AG08396 (cell line): ENCODE measurements around the gene RPGRIP1L.

ENCODE experiments used
- DNase-seq: peaks from one replicate; pipeline ENCODE4 v3.0.0; 2012; ENCODE audit warnings: low spot score, mixed read lengths

RPGRIP1L gene

DNA sequence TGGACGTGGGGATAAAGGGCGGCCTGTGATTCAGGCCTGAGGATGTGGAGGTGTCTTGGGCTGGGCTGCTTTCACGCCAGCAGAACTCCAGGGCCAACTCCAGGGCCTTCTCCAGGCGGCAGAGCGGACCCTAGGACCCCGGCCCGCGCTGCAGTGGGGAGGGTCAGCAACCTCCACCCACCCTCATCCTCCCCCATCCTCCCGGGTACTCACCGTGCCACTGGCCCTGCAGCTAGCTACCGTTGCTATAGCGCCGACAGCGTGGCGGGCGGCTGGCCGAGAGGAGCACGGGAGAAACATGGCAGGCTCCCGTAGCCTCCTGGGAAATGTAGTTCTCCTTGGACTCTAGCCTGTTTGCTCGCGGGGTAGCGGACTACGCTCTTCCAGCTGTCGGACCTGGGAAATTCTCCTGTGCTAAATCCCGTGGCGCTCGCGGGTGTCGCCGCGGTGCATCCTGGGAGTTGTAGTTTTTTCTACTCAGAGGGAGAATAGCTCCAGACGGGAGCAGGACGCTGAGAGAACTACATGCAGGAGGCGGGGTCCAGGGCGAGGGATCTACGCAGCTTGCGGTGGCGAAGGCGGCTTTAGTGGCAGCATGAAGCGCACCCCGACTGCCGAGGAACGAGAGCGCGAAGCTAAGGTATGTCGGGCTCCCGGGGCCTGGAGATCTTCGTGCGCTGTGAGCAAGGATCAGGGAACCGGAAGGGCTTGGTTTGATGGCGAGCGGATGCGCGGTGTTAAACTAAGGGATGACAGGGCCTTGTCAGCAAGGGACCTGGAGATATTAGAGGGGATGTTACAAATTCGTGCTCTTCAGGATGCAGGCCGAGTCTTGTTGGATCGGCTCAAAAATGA is at the start of gene RPGRIP1L, which contains the start of gene FTO:
Gene RPGRIP1L, minus strand, starts transcription at position 270 of the 855 bp plus-strand sequence. CDS start 3,136 bp downstream, outside the sequence.
Gene FTO, plus strand, starts transcription at position 567 of the 855 bp plus-strand sequence.
- peak; percentile 96 for DNase-seq

DNA sequence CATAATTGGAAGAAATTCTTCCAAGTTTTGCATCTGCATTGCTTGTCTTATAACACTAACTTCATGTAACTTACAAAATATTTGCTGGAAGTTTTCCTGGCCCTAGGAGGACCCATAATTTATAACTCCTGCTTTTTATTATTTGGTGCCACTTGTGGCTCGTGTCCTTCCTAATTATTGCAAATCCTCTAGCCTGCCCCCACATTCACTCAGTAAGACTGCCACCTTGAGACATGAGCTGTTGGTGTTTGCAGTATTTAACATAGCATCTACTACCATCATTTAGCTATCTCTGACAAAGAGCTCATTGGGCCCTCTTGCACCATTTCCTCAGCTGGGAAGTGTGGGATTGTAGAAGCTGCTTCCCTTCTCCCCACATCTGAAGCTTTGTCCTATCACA is 49.8 kb upstream of the RPGRIP1L start:
- no peak for DNase-seq

DNA sequence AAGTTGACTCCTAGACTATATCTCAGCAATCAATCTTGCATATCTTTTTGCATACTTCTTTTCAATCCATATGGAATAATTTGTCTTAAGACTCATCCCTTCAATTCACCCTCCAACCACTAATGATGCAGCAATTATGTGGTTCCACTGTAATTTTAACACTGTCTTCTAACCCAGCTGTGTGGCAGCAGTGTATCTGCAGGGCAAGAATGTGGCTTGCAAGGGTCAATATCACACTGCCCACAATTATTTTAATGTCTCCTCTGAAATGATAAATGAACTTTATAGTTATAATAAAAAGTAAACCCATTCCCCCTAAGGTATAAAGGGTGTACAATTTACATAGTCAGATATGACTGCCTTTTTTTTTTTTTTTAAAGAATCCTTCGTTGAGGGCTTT is 48.9 kb upstream of the RPGRIP1L start:
- no peak for DNase-seq

DNA sequence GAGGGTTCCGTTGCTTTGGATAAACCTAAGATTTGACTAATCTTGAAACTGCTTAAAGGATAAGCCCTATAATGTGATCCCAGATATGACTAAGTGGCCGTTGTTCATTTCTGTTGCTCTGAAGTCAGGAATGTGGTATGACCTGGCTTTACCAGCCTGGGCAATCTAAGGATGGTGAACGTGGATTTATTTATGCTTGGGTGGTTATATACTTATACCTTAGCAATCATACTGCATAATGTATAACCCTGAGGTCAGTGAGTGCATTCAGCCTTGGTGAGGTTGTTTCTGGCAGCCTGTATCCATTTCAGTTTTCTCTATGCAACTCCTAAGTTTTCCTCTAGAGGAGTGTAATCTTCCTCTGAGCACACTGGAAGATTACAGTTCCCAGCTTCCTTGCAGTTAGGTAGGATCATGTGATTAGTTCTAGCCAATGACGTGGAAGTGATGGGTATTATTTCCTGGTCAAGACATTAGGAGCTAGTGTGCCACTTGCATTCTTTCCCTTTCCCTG is 42.2 kb upstream of the RPGRIP1L start:
- no peak for DNase-seq

DNA sequence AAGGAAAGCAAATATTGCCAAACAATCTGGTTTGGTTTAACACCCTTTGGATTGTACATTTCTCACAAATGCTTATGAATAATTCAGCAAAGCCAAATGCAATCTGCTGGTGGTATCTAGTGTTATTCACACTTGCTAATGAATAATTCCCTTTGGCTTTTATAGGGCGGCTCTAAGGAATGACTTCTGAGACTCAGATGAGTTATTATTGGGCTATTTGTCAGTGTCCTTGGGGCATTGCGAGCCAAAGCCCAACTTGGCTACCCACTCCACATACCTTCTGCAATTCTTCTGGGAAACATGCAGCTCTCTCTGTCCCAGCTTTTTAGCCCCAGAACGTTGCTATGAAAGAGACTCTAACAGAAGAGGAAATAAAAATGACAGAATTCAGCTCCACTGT is 41.4 kb upstream of the RPGRIP1L start:
- no peak for DNase-seq

DNA sequence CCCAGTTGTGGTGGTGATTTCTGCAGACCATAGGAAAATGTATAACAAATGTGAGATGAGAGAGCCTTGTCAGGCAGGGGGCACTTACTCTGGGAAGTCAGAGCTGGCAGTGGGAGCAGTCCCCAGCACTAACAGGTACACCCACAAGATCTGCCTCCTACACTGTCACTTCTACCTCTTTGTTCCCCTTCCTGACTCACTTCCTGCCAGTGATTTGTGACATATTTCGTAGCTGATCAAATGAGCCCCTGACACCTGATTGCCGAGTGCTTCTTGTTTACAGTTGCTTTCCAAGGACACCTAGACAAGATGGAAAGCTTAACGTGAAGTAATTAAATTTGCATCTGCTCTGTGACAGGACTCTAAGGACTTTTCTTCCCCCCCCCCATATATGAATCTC is 40.8 kb upstream of the RPGRIP1L start:
- DNase-seq, result no peak

DNA sequence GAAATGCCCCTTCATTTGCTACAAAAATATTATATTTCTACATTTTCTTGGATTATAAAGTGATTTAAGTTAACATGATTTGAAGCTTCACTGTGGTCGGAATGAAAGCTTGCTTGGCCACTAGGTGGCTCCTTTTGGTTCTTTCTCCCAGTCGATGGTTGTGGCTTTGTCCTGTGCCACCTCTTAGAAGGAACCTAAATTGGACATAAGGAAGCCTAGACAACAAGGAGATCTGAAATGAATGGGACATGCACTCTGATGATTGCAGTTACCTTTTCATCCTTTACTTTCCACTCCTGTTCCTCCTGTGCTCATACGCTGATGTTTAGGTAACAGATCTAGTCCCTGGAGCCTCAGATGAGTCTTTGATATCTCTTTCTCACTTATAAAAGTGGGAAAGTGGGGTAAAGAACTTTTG is 39.5 kb upstream of the RPGRIP1L start:
- DNase-seq, result no peak

DNA sequence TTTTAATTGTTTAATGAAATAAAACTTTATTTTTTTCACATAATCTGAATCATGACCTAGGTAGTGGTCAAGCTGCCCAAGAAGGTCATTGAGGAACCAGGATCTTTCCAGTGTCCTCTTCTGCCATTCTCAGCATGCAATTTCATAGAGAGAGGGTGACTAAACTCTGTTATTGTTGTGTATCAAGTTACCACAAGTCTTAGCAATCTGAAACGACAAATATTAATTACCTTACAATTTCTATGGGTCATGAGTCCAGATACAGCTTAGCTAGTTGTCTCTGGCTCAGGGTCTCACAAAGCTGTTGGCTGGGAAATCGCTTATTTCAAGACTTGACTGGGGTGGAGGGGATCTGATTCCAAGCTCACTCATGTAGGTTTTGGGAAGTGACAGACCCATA is 37.9 kb upstream of the RPGRIP1L start:
- no peak for DNase-seq

DNA sequence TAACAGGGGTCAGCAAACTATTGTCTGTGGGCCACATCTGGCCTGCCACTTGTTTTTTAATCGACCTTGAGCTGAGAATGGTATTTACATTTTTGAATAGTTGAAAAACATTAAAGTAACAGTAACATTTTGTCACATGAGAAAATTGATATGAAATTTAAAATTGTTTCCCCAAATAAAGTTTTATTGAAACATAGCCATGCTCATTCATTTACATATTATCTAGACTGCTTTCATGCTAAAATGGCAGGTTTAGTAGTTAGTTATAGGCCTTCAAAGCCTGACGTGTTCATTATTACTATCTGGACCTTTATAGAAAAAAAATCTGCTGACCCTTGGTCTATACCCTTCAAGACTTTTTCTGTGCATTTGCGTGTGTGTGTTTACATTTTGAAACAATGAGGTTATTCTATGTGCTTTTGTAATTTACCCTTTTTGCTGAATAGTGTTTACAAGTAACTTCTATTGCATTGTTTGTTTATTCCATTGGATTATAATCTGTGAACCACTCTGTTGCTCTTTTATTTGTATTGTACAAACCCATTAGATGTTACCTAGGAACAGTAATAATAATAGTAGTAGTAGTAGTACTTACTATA is 37.4 kb upstream of the RPGRIP1L start:
- DNase-seq, result no peak

DNA sequence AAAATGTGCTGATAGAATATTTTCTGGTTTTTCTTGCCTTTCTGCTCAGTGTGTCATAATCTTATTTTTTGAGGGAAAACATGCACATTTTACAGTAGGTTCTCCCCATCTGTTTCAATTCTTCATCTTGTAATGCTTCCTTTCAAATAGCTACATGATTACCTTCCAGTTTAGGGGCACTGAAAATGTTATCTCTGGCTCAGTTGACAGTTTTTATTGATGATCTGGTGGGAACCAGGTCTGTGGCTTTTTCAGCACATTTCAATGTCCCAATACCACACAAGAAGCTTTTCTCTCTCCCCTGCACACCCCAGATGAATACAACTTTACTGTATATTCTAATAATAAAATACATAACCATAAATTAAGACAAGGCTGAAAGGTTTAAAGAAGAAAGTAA is 36.8 kb upstream of the RPGRIP1L start:
- no peak for DNase-seq

DNA sequence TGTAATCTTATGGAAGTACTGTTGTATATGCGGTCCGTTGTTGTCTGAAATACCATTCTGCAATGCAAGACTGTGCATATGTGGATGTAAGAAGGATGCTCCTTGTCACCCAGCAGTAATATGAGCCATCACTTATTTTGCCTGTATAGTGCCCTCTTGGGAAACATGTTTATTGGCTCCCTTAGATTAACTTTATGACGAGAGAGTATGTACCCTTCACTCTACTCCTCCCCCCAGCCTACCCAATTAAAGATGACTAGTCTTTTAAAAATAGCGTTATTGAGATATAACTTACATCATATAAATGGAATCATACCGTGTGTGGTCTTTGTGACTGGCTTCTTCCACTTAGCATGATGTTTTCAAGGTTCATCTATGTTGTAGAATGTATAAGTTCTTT is 33.9 kb upstream of the RPGRIP1L start:
- no peak for DNase-seq

DNA sequence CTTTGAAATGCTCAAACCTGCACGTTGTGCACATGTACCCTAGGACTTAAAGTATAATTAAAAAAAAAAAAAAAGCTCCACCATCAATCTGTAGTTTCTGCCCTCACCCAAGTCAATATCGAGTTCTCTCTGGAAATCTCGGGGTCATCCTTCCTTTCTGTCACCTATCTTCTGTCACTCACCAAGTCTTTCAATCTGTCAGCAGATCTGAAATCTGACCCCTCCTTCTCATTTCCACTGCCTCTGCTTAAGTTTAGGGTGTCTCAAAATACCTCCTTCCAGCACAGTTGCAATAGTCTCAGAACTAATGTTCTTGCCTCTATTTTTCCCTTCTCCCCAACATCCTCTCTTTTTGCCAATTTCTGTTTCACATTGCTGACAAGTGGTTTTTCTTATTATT is 32.6 kb upstream of the RPGRIP1L start:
- no peak for DNase-seq

DNA sequence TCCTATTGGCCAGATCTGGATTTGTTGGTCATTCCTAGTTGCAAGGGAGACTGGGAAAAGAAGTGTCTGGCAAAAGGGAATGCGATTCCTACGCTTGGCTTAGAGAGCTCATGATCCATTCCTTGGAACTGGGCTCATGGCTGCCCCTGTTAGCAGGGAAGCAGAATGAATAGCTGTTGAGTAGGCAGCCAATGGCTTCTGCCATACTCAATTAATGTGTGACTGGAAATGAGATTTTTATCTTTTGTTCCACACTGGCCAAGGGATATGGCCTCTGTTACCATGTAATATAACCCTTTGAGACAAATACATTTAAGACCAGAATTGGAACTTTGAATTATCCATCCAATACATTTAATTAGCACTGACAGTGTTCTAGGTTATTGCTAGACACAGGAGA is 31.2 kb upstream of the RPGRIP1L start:
- no peak for DNase-seq

DNA sequence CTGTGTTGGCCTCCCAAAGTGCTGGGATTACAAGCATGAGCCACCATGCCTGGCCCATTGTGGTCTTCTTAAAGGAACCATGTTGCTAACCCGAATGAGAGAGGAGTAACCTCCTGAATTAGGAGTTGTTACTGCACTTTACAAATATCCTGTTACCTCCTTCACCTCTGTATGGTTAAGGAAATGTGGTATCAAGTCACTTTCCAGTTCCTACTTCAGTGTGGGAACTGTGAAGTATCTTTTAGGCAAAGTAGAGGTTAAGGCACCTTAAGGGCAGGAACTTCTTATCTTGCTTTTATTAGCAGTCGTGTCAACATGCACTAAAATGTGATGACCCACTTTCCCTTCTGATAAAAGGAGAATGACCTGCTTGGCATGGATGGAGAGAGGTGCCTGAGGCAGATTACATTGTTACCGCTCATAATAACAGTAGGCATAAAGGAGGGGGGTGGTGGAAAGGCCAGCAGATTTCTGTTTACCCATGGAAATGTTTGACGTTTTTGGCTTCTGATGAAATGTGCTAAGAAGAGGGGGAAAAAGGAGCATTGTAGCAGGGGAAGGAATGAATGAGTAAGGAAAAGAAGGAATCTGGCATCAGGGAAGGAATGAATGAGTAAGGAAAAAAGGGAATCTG is 28.8 kb upstream of the RPGRIP1L start:
- no peak for DNase-seq

DNA sequence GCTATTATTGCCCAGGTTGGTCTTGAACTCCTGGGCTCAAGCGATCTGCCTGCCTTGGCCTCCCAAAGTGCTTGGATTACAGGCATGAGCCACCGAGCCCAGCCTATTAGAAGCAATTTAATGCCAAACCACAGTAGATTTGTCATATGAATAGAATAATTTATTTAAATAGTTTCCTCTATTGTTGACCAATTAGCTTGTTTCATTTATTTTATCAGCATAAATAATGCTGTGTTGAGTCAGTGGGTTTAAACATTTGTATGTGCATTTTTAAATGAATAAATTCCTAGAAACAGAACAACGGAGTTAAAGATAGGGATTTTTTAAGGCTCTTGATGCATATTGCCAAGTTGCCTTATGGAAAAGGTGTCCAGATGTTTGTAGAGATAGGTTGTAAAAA is 27.0 kb upstream of the RPGRIP1L start:
- no peak for DNase-seq

DNA sequence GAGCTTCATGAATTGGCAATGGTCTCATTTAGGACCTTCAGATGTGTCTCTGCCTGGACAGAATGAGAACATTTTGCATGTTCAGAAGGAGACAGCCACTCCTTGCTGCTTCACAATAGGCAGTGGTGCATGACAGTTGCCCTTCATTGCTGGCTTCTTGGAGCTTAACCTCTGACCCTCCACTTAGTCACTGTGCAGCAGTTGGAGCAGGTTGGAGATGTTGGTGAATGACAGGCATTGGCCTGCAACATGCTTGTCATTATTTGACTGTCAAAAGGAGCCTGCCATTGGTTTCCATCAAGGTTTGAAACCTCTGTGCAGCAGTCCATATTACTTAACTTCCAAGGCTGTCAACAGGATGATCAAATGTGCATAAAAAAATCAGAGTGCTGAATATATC is 23.0 kb upstream of the RPGRIP1L start:
- no peak for DNase-seq

DNA sequence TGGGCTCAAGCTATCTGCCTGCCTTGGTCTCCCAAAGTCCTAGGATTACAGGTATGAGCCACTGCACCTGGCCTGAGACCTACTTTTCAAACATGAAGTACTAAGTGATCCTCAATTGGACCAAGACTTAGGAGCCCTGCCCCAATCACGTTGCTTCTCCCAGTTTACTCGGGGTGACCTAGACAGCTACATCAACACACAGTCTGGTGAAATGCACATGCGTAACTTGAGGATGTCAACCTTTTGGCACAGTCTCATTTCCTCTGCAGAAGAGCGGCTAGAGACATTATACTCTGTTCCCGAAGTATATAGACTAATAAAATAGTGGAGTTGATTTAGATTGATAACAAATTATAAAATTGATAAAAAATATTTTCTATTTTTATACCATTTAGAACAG is 17.4 kb upstream of the RPGRIP1L start:
- no peak for DNase-seq

DNA sequence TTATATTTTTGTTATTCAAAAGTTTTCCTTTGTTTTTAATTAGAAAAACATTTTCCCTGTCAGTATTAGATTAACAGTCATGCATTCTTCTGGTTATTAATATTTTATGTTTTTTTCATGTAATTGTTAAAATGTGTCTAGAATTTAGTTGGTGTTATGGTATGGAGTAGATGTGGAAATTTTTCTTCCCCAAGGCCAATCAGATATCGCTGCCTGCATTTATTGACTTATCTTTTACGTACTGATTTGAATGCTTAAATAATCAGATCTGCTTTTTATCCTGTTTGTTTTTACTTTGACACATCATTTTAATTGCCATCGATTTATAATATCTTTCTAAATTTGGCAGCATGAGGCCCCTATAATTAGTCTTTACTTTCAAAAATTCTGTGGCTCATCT is 13.9 kb upstream of the RPGRIP1L start:
- DNase-seq, result no peak

DNA sequence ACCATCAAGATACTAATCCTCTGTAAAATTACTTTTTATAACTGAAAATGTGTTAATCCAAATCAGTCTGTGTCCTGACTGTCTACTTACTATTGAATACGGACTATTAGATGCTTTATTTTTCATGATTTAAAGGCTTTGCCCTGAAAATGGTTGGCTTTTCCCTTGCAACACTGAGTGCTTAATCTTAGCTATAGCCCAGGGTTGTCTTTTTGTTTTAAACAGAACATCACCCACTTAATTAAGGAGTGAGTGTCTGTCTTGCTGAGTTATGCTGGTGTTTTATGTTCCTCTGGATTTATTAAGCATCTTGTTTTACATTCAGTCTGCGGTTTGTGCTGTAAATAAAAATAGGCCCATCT is 11.3 kb upstream of the RPGRIP1L start:
- DNase-seq, result no peak

DNA sequence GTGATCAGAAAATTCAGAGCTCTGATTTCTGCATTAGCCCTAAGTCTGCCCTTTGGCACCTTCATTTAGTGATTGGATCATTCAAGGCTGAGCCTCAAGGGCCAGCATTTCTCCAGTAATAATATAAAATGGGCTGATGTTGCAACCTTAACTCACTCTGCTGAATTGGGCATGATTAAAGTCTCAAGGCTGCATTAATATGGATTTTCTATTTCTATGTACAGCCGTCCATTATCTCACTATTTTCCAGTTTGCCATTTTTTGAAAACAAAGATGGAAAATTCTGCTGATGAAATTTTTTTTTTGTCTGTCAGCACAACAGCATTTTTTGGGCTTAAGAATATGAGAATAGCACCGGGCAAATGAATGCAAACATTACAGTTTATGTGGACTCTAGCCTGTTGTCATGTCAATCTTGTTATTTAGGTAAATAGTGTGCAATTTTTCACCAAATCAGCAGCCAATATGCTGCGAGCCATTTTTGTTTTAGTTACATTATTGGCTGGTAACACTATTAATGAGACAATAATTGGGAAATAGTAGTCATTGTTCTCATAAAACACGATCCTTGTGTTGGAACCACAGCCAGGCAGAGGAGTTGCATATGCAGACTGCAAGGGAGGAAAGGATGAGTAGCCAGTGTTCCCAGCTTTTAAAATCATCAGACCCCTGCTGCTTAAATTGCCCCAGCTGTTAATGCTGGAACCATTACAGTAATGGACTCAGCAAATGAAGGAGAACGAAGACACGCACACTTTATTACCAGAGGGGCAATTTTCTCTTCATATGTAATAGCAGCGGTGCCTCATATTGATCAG is 10.8 kb upstream of the RPGRIP1L start:
- no peak for DNase-seq

DNA sequence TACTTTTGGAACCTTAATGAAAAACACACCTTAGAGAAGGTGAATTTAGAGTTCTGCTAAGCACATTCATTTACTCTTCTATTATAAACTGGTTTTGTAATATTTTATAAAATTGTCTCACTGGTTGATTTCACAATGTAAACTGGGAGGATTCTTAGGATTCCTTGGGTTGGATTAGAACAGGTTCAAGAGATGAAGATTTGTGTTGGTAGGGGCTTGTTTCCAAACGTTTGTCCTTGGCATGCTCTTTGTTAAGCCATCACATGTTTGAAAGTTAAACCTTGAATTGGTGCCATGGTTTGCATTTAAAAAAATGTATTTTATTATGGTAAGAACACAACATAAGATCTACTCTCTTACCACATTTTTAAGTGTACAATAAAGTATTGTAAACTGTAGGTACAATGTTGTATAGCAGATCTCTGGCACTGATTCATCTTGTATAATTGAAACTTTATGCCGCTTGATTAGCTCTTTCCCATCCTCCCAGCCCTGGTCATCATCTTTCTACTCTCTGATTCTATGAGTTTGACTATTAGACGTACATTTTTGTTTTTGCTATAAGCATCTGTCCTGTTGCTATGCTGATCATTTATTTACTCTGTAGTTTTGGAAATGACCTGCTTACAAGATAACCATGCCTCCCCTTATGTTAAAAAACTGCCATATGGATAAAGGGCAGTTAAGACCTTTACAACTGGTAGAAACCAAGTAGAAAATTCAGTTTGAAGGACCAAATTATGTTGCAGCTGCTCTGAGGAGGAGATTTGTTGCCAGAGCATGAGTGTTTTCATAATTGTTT is 9.9 kb upstream of the RPGRIP1L start:
- no peak for DNase-seq
